HG03175 (cell line): ENCODE data around the gene DNAJA1.
A peak's percentile ranks its signal among the peaks of the same experiment; 100 is the strongest.
"Not testable (repeated sequence)": the region's sequence is repeated elsewhere in the genome, so short reads cannot be mapped to it uniquely, and the experiment has no call there.

Experiments
- ATAC-seq: cut with Tn5 transposase; IDR thresholded peaks from one replicate; pipeline ENCODE4 v1.9.1; 2021; ENCODE audit warnings: mild to moderate bottlenecking, moderate library complexity; ENCODE audit not compliant: unreplicated experiment

The DNAJA1 gene

GRCh38 chr9:33080534-33080933 lies 55.5 kb downstream of the DNAJA1 start:
- ATAC-seq: no peak

- peak; percentile 29 for ATAC-seq
Observed at GRCh38 chr9:33081128-33081851, 56.2 kb downstream of the DNAJA1 start.

- ATAC-seq: no peak
Observed at GRCh38 chr9:33082128-33082527, 57.1 kb downstream of the DNAJA1 start.

- ATAC-seq: peak; percentile 44
Observed at GRCh38 chr9:33082538-33083326, 57.7 kb downstream of the DNAJA1 start.

GRCh38 chr9:33085672-33086071 lies 60.6 kb downstream of the DNAJA1 start:
- not testable (repeated sequence) for ATAC-seq
